Measurements from ENCODE around the gene NRAS. TPM values are rescaled to one million over a fixed set of nuclear protein-coding genes. Genes with fewer than 3 reads are reported as not detected.
A peak's percentile ranks its signal among the peaks of the same experiment; 100 is the strongest.

NRAS gene
- total RNA-seq, 6 experiments from 2014 or later: 10.4 to 24.5 (median 16.3) TPM

DNA sequence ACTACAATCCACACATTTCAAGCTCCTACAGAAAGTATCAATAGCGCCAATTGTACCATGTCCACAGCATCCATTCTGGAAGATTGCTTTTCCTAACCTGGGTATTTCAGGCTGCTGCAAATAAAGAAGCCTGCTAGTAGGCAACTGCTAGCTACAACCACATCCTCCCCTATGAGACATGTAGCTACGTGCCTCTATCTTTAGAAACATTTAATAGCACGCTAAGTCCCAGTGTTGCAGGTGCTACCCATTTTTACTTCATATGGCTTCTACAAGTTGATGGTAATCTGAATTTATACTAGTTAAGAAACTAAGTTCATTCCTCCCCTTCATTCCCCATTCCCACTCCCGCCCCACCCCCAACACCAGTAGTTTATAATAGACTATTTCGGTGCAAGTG lies 13.8 kb downstream of the NRAS start:
- no peak overlapping the region for H3K27ac ChIP-seq
- TF ChIP-seq, protein P1, sequence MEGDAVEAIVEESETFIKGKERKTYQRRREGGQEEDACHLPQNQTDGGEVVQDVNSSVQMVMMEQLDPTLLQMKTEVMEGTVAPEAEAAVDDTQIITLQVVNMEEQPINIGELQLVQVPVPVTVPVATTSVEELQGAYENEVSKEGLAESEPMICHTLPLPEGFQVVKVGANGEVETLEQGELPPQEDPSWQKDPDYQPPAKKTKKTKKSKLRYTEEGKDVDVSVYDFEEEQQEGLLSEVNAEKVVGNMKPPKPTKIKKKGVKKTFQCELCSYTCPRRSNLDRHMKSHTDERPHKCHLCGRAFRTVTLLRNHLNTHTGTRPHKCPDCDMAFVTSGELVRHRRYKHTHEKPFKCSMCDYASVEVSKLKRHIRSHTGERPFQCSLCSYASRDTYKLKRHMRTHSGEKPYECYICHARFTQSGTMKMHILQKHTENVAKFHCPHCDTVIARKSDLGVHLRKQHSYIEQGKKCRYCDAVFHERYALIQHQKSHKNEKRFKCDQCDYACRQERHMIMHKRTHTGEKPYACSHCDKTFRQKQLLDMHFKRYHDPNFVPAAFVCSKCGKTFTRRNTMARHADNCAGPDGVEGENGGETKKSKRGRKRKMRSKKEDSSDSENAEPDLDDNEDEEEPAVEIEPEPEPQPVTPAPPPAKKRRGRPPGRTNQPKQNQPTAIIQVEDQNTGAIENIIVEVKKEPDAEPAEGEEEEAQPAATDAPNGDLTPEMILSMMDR (IDR thresholded peaks at IDR 0.05): no peak
- no peaks in the 10 kb centered on the region for H3K9me3 ChIP-seq
- DNase-seq (no peak), ATAC-seq (no peak)
- peaks cover 0 to 6% (median 0%) of the 10 kb centered on the region in 4 donors for H3K4me1 ChIP-seq
- H3K36me3 ChIP-seq: peaks cover 0 to 24% (median 4%) of the 10 kb centered on the region in 4 donors
- WGBS (ENCODE audit: insufficient coverage, low coverage, low lambda C conversion rate, missing lambda C conversion rate): 90% methylated on average over 5 of the region's 5 CpGs
- H3K27me3 ChIP-seq: no peaks in the 10 kb centered on the region
- intact Hi-C loops (cut with DNase I): no loop called here
- no peak overlapping the region for H3K4me3 ChIP-seq

DNA sequence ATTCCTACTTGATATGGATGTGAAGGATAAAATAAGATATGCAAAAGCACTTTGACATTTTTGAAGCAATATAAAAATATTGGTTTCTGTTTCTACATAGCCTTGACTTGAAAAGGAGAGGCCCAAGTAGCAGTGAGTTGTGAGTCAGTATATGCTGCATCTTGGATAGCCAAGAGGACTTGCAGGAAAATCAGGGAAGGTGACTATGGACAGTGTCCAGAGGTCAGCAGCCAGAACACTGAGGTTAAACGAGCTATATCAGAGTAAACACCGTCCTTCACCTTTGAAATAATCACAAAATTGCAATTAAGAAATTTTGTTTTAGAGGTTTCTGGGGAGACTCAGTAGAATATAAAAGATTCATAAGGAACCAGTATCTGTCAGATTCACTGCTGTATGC lies 14.6 kb downstream of the NRAS start:
- Histone ChIP-seq H3K36me3 (peaks cover 0 to 16% (median 0%) of the 10 kb centered on the region in 4 donors), H3K4me3 (no peak overlapping the region), H3K27ac (no peak overlapping the region), H3K27me3 (no peaks in the 10 kb centered on the region), H3K9me3 (no peaks in the 10 kb centered on the region), H3K4me1 (peaks cover 0 to 13% (median 2%) of the 10 kb centered on the region in 4 donors)
- DNase-seq: no peak
- ATAC-seq: peak; percentile 24 to 44 (median 34)
- intact Hi-C loops (cut with DNase I): no loop called here
- TF ChIP-seq POLR2A (IDR thresholded peaks at IDR 0.05): no peak
- TF ChIP-seq, protein P1 (IDR thresholded peaks at IDR 0.05): no peak
- 13% methylated on average over 2 of the region's 2 CpGs for WGBS (ENCODE audit: insufficient coverage, low coverage, low lambda C conversion rate, missing lambda C conversion rate)

DNA sequence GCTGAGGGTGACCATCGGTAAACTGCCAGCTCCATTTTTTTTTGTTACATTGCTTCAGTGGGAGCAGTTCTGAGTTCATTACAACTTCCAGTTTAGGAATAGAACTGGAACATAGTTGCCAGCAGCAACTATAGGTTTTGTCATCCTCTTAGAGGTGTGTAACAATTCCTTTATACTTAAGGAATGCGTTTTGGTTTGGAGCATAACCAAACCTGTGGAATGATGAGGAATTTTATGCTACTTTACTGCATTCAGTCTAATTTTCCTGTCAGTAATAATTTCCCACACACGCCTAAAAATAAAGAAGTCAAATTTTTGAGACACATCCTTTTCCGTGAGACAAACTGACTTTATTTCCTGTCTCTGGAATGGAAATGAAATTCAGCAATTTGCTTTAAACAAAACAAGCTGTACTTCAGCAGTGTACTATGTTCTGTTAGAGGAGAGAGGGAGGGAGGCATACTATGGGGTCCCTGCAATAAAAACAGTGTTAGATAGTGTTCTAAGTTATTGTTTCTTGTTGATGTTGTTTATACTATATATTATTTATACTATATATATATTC lies 16.5 kb downstream of the NRAS start:
- Histone ChIP-seq H3K4me3 (no peak overlapping the region), H3K9me3 (no peaks in the 10 kb centered on the region), H3K36me3 (no peaks in the 10 kb centered on the region), H3K27me3 (no peaks in the 10 kb centered on the region), H3K27ac (no peak overlapping the region), H3K4me1 (peaks cover 0 to 19% (median 2%) of the 10 kb centered on the region in 4 donors)
- no peak for DNase-seq
- WGBS (ENCODE audit: insufficient coverage, low coverage, low lambda C conversion rate, missing lambda C conversion rate): 58% methylated on average over 4 of the region's 4 CpGs
- TF ChIP-seq, protein P1 (IDR thresholded peaks at IDR 0.05): no peak
- no peak for TF ChIP-seq POLR2A (IDR thresholded peaks at IDR 0.05)
- peak in 3 of 4 donors; percentile 28 to 33 (median 29) for ATAC-seq
- intact Hi-C loops (cut with DNase I): no loop called here

DNA sequence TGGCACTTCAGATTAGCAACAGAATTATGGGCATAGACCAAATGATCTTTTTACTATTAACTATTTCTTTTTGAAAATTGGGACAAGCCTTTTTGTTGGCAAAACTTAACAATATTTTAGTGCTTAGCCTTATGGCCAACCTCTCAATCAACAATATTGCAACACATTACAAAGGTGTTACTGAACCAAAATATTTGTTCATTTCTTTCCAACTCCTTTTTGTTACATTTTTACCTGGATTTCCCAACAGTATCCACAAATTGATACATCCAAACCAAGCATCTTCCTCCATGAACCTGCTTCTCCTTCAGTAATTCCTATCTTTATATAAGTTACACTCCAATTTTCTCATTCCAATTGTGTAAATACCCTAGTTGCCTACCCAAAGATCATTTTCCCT lies 19.8 kb downstream of the NRAS start:
- no peak overlapping the region for H3K4me3 ChIP-seq
- ATAC-seq (peak in 3 of 4 donors; percentile 39 to 60 (median 57)), DNase-seq (no peak)
- no peaks in the 10 kb centered on the region for H3K36me3 ChIP-seq
- no peaks in the 10 kb centered on the region for H3K9me3 ChIP-seq
- no peak overlapping the region for H3K27ac ChIP-seq
- intact Hi-C loops (cut with DNase I): no loop called here
- no peaks in the 10 kb centered on the region for H3K27me3 ChIP-seq
- H3K4me1 ChIP-seq: peaks cover 0 to 13% (median 2%) of the 10 kb centered on the region in 4 donors
- TF ChIP-seq POLR2A (IDR thresholded peaks at IDR 0.05): no peak
- TF ChIP-seq, protein P1 (IDR thresholded peaks at IDR 0.05): no peak

Measured in right lobe of liver (tissue), 6 donors.